SU-DHL-6 (cell line): ENCODE data around the gene TMC6.

Source experiments
- CTCF ChIP-seq: fragments of 200-600 bp; sonication (generic); IDR thresholded peaks from one replicate; pipeline ENCODE4 v1.5.1; 2017; ENCODE audit warnings: antibody characterized with exemption, mild to moderate bottlenecking, low read length, moderate library complexity; ENCODE audit not compliant: insufficient read depth, poor library complexity, severe bottlenecking
- EZH2phosphoT487 ChIP-seq: fragments of 200-600 bp; sonication (generic), shearing (Covaris generic); conservative IDR thresholded peaks from 2 replicates; pipeline ENCODE4 v1.6.1; 2018; ENCODE audit warnings: mild to moderate bottlenecking, antibody characterized with exemption, low read length, moderate library complexity, mixed read lengths

- TF ChIP-seq EZH2phosphoT487 (no peak), CTCF (no peak)
These were observed 33.5 kb downstream of the TMC6 start for GRCh38 chr17:78095035-78095434.
